Fibroblast of peridontal ligament (primary cell): ENCODE measurements around the gene SYT13.
A peak's percentile ranks its signal among the peaks of the same experiment; 100 is the strongest.

ENCODE experiments used
- DNase-seq: peaks from one replicate; pipeline ENCODE4 v3.0.0-alpha.2; 2010; ENCODE audit errors: extremely low read depth

The SYT13 gene, protein sequence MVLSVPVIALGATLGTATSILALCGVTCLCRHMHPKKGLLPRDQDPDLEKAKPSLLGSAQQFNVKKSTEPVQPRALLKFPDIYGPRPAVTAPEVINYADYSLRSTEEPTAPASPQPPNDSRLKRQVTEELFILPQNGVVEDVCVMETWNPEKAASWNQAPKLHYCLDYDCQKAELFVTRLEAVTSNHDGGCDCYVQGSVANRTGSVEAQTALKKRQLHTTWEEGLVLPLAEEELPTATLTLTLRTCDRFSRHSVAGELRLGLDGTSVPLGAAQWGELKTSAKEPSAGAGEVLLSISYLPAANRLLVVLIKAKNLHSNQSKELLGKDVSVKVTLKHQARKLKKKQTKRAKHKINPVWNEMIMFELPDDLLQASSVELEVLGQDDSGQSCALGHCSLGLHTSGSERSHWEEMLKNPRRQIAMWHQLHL

DNA sequence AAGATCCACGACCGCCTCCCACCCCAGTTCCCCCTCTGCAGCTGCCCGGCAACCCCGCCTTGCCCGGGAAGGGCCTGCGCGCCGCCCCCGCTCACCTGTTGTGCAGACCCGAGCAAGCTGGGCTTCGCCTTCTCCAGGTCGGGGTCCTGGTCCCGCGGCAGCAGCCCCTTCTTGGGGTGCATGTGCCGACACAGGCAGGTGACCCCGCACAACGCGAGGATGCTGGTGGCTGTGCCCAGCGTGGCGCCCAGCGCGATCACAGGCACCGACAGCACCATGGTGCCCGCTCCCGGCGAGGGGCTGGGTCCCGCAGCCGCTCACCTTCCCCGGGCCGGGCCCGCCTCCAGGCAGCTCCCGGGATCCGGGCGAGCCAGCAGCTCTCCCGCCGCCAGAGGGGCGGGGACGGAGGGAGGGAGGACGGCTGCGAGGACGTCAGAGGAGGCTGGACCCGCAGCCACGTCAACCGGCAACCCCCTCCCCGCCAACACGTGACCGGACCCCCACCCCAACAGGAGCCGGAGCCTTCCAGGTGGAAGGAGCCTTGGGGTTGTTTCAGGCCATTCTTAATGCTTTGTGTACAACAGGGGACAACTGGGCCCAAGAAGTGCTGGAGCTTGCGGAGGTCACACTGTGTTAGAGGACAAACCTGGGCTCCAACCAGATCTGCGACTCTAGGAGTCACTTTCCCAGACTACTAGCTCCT is at the start of gene SYT13:
Gene SYT13 (minus strand): TSS at position 412 of the 703 bp plus-strand sequence. CDS start 134 bp downstream, at position 278.
- no peak for DNase-seq

DNA sequence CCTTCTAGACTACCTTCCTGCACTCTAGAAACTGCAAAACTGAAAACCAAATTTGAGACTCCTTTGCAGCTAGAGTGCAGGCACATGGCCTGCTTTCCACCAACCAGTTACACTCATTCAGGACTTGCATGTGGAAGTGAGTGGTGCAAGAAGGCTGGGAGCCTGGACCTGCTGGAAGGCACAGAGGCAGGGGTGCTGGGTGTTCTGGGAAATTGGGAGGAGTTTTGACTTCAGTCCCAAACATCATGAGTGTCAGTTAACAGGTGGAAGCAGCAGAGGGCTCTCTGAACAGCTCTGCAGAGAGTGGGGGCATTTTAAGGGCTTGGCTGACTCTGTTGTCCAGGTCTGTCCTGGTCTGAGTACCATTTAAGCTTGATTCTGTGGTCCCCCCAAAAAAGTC is 49.3 kb upstream of the SYT13 start:
- DNase-seq: no peak

DNA sequence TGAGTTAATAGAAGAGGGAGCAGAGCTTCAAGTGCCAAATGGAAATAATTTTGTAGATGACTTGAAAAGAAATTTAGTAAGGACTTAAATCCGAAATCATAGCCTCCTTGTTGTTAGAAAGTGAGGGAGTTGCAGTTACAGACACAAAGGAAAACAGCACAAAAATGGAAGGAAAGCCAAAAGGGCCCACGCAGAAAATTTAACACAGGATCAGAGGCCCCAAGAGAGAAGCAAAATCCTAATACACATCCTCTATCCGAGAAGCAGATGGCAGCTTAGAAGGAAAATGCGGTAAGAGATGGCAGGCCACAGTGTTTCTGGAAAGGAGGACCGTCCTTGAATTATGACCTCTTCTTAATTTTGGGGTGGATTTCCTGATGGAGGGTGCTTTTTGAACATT is 48.7 kb upstream of the SYT13 start:
- DNase-seq: no peak

DNA sequence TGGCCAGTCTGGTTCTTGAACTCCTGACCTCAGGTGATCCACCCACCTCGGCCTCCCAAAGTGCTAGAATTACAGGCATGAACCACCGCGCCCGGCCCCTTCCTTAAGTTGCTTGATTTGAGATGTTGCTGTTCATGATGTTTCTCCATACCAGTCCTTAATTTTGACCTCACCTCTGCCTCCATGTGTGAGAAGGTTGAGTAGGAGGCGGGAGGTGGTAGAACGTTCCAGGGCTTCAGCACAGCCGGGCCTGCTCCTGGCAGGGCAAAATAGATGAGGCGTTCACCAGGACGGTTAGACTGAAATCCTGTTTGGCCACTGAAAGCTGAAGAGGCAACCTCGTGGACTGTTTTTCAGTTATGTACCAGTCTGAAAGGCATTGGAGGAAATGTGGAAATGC is 48.3 kb upstream of the SYT13 start:
- DNase-seq: no peak

DNA sequence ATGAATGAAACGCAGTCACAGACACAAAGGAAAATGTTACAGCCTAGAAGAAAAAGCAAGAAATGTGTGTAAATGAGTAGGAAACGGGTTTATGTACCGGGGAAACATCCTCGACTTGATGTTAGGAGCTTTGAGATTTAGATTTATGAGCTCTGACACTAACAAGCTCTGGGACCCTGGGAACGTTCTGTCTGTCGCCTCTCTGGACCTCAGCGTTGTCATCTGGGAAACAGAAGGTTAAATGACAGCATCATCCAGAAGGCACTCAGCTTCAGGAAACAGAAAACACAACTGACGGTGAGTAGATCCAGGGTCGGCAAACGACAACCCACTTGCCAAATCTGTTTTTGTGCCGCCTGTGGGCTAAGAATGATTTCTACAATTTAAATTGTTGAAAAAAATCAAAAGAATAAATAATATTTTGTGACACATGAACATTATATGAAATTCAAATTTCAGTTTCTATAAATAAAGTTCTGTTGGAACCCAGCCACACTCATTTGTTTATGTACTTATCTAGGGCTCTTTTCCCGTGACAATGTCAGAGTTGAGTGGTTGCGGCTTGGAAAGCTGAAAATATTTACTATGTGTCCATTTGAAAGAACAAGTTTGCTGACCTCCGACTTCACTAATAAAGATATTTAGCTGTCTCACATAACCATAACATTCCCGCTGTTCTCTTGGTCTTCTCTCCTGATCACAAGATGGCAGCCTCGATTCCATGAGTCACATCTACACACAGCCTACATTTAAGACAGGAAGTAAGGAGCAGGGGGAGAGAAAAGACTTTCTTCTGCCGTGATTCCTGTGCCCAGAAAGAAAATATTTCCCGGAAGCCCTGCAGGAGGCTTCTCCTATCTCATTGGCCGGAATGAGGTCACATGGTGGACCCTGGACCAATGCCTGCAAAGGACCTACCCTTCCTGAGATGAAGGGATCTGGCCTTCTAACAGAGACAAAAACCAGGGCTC is 47.1 kb upstream of the SYT13 start:
- DNase-seq: peak; percentile 41

DNA sequence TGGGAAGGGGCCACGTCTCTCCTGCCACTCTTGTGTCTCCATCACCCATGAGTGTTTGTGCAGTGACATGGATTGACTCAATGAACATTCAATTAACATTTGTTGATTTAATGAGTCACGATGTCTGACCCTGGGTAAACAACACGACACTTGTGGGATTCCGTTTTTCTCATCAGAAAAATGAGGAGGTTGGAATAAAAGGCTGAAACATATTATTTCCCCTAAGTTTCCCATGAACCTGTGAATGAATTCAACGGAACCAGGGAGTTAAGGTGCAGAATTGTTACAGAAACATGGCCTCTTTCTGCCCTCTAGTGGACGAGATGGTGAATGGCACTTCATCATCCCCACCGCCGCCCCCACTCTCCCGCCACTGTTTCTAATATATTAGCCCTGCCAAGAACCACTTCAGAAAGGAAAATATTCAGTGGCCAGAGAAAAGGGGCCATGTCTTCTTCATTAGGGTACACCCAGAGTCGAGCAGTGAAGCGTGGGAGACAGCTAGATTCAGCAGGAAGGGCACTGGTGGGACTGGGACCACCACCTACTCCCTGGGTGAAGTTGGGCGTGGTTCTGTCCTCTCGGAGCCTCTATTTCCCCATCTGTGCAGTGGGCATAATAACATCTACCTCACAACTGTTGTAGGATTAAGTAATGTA is 46.3 kb upstream of the SYT13 start:
- DNase-seq: peak; percentile 33

DNA sequence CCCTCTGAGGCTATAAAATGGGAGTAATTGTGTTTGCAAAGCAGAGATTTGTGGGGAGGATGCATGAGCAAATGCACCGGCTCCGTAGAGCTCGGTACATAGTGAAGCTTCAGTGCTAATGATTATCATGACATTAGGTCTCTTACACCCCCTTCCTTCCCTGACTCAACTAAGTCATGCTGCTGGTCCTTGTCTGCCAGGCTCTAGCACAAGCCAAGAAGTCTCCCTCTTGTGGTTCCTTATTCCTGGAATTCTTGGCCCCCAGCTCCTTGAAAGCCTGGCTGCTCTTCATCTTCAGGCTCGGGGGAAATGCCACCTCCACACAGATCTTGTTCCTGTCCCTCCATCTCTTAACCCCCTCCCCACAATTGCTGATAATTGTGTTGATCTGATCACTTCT is 45.7 kb upstream of the SYT13 start:
- DNase-seq: no peak

DNA sequence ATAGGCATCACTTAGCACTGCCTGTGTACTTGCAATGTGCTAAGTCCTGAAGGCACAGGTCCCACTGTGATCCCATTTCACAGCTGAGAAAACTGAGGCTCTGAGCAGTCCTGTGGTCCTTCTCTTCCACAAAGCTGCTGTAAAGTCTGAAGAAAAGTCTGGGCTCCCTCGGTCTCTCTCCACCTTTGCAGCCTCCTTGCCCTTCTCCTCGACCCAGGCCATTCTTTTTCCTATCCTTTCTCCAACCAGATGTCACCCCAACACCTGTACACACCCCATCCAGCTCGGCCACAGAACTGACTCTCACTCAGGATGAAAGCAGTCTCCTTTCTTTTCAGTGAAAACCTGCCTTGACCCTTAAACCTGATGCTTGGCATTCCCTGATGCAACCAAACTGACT is 42.6 kb upstream of the SYT13 start:
- DNase-seq: no peak

DNA sequence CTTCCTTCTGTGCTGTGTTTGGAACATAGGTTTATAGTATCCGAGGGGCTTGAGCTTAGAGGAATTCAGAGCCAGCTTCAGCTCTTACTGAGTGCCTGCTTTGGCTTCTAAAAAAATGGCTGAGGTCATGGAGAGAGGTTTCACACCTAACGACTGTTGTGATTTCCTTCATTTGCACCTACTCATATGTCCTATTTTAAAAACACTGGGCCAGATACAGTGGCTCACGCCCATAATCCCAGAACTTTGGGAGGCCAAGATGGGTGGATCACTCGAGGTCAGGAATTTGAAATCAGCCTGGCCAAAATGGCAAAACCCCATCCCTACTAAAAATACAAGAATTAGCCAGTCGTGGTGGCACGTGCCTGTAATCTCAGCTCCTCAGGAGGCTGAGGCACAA is 38.3 kb upstream of the SYT13 start:
- DNase-seq: no peak

DNA sequence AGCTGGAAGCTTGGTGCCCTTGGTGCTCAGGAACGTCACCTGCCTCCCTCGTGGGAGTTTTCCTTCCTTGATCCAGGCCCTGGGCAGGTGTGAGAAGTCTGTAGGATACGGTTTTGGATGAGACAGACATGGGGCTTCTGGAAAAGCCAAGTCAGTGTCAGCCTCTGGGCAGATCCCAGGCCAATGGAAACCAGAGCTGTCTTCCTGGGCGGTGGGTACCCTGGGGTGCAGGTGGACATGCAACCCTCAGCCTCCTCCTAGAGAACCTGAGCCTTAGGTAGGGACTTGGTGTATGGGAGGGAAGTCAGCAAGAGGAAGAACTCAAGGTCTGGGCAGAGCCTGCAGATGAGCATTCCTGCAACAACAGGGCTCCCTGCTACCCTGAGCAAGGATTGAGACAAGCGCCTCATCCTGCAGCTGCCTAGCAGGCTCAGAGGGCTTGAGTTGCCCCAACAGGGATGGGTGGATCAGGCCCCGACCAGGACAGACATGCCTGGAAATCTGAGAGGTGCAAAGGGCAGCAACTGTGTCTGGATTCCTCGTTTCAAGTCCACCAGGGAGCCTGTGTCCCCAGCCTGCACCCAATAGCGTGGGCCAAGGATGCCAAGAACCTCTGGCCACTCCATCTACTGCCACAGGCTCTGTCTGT is 37.6 kb upstream of the SYT13 start:
- no peak for DNase-seq

DNA sequence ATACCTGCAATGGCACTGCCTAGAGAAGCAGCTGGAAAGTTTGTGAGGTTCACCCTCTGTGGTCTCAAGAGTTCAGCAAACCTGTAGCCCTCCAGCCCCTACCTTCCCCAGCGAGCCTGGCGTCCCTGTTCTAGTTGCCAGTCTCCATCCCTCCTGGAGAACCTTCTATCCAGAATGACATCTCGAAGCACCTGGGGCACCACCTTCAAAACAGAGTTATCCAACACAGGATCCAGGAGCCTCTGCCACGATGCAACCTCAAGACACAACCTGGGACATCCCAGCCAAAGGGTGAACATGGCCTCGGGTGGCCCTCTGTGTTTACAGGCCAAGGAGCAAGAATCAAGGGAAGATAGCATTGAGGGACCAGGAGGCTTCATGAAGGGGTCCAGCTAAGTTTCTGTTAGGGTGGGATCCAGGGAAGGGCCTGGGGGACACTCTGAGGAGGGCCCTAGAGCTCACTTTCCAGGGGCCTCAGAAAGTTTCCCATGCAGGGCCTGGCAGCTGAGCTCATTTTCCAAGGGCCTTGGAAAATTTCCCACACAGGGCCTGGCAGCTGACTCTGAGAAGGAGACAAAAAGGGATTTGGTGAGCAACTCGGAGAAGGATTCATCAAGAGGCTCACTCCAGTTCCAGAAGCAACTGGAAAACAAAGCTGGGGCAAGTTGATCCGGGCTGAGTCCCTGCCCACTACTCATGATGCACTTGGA is 36.9 kb upstream of the SYT13 start:
- DNase-seq: no peak

DNA sequence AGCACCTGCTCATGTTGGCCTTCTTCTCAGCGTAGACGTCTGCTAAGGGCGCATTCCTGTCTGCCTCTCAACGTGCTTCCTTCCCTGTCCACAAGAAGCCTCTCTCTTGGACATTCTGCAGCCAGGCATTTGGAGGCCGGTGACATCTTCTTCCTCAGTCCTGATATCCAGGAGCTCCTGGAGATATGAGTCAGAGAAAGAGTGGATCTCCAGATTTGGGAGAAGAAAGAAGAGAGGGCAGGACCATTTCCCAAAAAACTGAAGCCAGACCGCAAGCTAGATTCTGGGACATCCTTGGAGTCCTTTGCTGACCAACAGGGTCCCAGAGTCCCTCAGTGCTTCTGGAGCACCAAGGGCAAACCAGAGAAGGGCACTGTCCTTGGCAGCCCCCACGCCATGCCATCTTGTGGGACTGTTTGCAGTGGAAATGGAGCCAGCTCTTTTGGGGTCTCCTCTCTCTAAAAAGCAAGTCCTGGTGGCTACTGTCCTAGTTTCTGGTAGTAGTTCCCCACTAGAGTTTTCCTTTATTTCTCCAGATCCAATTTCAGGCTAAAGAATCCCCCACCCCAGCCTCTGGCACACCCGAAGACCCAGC is 36.1 kb upstream of the SYT13 start:
- no peak for DNase-seq

DNA sequence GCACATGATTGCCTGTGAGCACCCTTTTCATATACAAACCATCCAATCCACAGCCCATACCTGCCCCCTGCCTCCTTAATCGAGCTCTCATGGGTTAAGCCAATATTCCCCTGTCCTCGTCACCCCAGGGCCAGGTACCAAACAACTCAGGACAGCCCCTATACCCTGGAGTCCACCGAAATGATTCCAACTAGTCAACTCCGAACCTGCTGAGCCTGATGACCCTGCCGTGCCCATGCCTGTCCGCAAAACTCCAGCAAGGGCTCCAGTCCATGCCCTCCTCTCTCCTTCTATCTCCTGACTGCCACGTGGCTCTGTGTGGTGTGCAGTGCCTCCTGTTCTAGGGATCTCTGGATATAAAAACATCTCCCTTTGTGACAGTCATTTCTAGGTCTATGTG is 35.5 kb upstream of the SYT13 start:
- DNase-seq: no peak

DNA sequence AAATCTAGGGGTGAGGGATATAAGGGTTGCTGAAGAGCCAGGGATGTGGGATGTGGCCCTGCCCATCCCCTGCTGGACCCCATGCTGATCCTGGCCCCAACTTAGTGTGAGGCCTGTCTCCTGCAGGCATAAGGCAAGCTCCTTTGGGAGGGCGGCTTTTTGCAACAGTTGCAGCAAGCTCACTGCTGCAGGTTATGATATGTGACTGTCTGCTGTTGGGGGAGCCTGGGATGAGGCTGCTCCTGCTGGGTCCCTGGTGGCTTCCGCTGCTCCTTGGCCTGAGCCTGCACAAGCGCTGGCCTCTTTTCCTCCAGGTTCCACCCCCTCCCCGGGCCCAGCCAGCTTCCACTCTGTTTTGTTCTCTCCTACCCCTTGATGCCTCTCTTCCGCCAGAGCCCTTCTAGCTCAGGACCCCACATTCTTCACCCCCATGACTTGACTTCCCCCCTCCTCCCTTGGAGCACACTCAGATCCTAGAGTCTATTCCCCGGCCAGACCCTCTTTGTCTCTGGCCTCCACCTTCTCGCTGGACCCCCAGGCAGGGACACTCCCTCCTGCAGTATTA is 35.0 kb upstream of the SYT13 start:
- no peak for DNase-seq

DNA sequence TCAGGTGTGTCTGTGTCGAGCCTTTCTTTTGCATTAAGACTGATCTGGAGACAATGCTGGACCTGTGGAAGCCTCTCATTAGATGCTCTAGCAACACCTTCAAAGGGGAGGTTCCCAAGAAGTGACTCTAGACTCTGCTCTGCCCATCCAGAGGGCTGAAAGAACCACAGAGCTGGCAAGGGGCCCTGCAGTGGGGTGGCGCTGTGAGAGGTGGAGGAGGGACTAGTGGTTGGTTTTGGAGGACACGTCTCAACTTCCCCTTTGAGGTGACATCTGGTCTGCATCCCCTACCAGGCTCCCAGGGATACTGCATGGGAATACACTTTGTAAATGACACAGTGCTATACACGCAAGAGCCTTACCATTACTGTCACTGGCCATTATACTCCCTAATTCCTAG is 34.2 kb upstream of the SYT13 start:
- no peak for DNase-seq

DNA sequence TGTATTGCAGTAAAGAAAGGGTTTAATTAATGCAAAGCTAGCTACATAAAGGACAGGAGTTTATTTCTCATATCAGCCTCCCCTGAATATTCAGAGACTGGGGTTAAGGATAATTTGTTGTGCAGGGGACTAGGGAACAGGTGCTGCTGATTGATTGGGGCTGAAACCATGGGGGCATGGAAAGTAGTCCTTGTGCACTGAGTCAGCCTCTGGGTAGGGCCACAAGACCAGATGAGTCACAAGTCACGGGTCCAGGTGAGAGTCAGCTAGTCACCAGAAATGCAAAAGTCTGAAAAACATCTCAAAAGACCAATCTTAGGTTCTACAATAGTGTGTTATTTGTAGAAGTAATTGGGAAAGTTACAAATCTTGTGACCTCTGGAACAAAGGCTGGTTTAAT is 32.9 kb upstream of the SYT13 start:
- DNase-seq: no peak

DNA sequence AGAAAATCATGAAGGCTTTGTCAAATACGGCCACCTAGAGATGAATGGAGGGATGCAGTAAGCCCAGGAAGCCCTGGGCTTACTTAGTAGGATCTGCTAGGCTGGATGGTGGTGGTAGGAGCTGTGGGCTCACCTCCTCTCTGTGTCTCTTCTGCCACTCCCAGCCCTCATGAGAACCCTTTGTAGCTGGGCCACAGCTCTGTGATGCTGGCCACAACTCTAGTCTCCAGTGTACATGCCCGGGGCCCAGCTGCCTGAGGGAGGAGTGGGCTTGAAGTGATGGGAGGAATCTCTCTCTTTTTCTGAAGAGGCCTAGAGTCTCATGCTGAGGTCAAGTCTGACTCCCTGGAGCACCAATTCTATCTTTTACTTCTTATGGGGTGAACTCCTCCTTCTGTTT is 32.4 kb upstream of the SYT13 start:
- DNase-seq: no peak

DNA sequence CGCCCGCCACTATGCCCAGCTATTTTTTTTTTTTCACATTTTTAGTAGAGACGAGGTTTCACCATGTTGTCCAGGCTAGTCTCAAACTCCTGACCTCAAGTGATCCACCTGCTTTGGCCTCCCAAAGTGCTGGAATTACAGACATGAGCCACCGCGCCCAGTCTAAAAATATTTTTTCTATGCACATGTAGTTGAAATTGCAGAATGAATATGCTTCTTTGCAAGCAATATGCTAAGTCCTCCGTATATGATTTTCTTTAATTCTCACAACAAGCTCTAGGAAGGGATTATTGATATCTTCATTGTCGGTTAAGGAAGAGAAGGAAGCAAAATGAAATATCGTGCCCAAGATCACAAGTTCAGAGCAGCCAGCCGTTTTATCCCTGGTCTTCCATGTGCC is 30.1 kb upstream of the SYT13 start:
- no peak for DNase-seq

DNA sequence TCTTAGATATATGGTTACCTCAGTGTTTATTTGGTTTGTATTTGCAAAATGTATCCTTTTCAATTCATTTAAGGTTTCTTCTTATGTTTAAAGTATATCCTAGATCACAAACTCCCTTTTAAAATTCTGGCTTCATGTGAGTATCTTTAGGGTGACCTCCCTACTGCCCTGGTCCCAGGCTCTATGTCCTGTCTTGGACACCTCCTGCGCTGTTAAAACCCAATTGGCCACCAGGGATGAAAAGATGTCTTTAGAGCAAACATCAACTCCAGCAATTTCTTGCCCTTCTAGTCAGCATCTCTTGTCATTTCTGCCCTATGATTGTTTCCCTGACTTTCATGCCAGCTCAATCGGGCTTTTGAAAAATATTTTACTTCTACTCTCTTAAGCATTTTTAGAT is 28.8 kb upstream of the SYT13 start:
- no peak for DNase-seq
